K562 (cell line): ENCODE measurements around the gene DNALI1. TPM values are rescaled to one million over a fixed set of nuclear protein-coding genes. Genes with fewer than 3 reads are reported as not detected.

Experiments used
- HDAC3 ChIP-seq: fragments of 450-650 bp; IDR thresholded peaks from 2 replicates; pipeline ENCODE4 v1.6.1; 2018; ENCODE audit warnings: borderline replicate concordance, mild to moderate bottlenecking, moderate library complexity; ENCODE audit not compliant: partially characterized antibody
- SMARCA4 ChIP-seq: fragments of 450-650 bp; IDR thresholded peaks from 2 replicates; pipeline ENCODE4 v1.6.1; 2016
- SOX6 ChIP-seq: fragments of 450-650 bp; IDR thresholded peaks from 2 replicates; pipeline ENCODE4 v1.6.1; 2014; ENCODE audit warnings: mild to moderate bottlenecking
- TBL1XR1 ChIP-seq, 2 experiments: IDR thresholded peaks; 2 replicates each; pipeline ENCODE4 v1.6.1; 2012; ENCODE audit warnings: improper control_type of control experiment in 2 of 2, low read length in 2 of 2, mild to moderate bottlenecking in 1 of 2
- ZBED1 ChIP-seq: IDR thresholded peaks from 2 replicates; pipeline ENCODE4 v1.6.1; 2014
- polyA plus RNA-seq, 8 experiments: library from polyadenylated mRNA; depleted of rRNA in 4 of 8; stranded (reverse) in 5 of 8; unstranded in 3 of 8; fragments of >200 nt; fragmentation: Nextera tagmentation in 2 of 8; fragmentation: Illumina TruSeq in 1 of 8; extraction: Ambion mirVana in 2 of 8; extraction: Trizol in 1 of 8; gene quantifications; 2 replicates each; pipeline versions ENCODE4 v1.2.1 to v1.2.3, GENCODE V29; 2011 to 2014; ENCODE audit warnings: inconsistent platforms in 1 of 8, missing spikeins in 1 of 8
- total RNA-seq, 7 experiments: library from RNA; depleted of rRNA in 6 of 7; stranded (reverse); fragments of >200 nt in 6 of 7; fragmentation: Illumina TruSeq in 2 of 7; extraction: Trizol in 2 of 7; gene quantifications; 2 replicates each; pipeline versions ENCODE4 v1.2.1 to v1.2.3, GENCODE V29; 2011 to 2021; ENCODE audit warnings: low replicate concordance in 1 of 7
- TF ChIP-seq, protein P1 (sequence below): sonication (generic); formaldehyde crosslinking; IDR thresholded peaks from 2 replicates; pipeline ENCODE4 v1.8.0; 2023; ENCODE audit warnings: mild to moderate bottlenecking, missing genetic modification reagents
- TF ChIP-seq, protein P2 (sequence below), 2 experiments: fragments of 450-650 bp in 1 of 2; IDR thresholded peaks; 2 replicates each; pipeline ENCODE4 v1.6.1; 2011 to 2017; ENCODE audit warnings: low read depth in 2 of 2, antibody characterized with exemption in 1 of 2, borderline replicate concordance in 1 of 2, low read length in 1 of 2, mild to moderate bottlenecking in 1 of 2, mixed read lengths in 1 of 2; ENCODE audit not compliant: control insufficient read depth in 1 of 2
- TF ChIP-seq, protein P3 (sequence below): fragments of 200-800 bp; sonication (Bioruptor generic); IDR thresholded peaks from 2 replicates; pipeline ENCODE4 v1.6.1; 2017; ENCODE audit warnings: missing genetic modification characterization, missing compliant biosample characterization
- TF ChIP-seq, protein P4 (sequence below): fragments of 450-650 bp; formaldehyde crosslinking; IDR thresholded peaks from 2 replicates; pipeline ENCODE4 v1.4.0; 2020; ENCODE audit warnings: mild to moderate bottlenecking, mixed read lengths

The DNALI1 gene
- total and polyA plus RNA-seq, 9 of the 15 experiments (the other 6 are each of a cell fraction or from before 2014, with no cell fraction given): 0.87 to 5.6 (median 1.2) TPM

DNA sequence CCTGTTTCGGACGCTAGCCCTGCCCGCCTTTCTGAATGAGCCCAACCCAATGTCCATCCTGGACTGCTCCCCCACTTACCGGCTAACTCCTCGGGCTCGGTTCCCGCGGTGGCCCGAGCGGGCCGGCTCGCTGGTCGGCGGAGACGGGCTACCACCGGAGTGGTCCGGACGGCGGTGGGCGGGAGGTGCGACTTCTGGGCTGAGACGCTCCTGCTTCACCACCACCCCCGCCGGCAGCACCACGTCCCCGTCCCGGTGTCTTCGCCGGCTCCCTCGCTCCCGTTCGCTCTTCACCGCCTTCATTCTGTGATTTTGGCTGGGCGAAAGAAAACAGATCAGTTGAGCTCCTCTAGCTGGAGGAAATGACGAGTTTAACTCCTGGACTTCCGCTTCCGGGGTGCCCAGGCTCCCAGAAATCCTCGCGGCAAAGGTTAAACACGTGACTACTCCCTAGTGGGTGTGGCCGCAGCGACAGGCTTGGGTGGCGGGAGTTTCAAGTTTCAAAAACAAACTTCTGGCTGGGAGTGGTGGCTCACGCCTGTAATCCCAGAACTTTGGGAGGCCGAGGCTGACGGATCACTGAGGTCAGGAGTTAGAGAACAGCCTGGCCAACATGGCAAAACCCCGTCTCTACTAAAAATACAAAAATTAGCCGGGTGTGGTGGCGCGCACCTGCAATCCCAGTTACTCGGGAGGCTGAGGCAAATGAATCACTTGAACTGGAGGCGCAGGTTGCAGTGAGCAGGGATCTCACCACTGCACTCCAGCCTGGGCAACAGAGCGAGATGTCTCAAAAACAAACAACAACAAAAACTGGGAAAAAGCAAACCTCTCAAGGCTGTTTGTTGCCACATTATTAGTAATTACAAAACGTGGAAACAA is 2.6 kb upstream of the DNALI1 start, which contains the start of gene SNIP1 (continued):
- TF ChIP-seq SMARCA4 (peak; percentile 52), HDAC3 (no peak), ZBED1 (0 out of 2 replicates have a peak, but pooled peaks have one; percentile 60), SOX6 (peak; percentile 38; the same call in 1 of the 2 replicates), TBL1XR1 (IDR thresholded peaks at IDR 0.05; ENCODE audit: low read length in 2 of 2) (peak in 1 of 2 experiments; percentile 63; a peak in 2 of 4 replicates)
- TF ChIP-seq, protein P1, sequence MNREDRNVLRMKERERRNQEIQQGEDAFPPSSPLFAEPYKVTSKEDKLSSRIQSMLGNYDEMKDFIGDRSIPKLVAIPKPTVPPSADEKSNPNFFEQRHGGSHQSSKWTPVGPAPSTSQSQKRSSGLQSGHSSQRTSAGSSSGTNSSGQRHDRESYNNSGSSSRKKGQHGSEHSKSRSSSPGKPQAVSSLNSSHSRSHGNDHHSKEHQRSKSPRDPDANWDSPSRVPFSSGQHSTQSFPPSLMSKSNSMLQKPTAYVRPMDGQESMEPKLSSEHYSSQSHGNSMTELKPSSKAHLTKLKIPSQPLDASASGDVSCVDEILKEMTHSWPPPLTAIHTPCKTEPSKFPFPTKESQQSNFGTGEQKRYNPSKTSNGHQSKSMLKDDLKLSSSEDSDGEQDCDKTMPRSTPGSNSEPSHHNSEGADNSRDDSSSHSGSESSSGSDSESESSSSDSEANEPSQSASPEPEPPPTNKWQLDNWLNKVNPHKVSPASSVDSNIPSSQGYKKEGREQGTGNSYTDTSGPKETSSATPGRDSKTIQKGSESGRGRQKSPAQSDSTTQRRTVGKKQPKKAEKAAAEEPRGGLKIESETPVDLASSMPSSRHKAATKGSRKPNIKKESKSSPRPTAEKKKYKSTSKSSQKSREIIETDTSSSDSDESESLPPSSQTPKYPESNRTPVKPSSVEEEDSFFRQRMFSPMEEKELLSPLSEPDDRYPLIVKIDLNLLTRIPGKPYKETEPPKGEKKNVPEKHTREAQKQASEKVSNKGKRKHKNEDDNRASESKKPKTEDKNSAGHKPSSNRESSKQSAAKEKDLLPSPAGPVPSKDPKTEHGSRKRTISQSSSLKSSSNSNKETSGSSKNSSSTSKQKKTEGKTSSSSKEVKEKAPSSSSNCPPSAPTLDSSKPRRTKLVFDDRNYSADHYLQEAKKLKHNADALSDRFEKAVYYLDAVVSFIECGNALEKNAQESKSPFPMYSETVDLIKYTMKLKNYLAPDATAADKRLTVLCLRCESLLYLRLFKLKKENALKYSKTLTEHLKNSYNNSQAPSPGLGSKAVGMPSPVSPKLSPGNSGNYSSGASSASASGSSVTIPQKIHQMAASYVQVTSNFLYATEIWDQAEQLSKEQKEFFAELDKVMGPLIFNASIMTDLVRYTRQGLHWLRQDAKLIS (CRISPR knock-in tag): peak; percentile 89; the same call in 1 of the 2 replicates
- TF ChIP-seq, protein P2, sequence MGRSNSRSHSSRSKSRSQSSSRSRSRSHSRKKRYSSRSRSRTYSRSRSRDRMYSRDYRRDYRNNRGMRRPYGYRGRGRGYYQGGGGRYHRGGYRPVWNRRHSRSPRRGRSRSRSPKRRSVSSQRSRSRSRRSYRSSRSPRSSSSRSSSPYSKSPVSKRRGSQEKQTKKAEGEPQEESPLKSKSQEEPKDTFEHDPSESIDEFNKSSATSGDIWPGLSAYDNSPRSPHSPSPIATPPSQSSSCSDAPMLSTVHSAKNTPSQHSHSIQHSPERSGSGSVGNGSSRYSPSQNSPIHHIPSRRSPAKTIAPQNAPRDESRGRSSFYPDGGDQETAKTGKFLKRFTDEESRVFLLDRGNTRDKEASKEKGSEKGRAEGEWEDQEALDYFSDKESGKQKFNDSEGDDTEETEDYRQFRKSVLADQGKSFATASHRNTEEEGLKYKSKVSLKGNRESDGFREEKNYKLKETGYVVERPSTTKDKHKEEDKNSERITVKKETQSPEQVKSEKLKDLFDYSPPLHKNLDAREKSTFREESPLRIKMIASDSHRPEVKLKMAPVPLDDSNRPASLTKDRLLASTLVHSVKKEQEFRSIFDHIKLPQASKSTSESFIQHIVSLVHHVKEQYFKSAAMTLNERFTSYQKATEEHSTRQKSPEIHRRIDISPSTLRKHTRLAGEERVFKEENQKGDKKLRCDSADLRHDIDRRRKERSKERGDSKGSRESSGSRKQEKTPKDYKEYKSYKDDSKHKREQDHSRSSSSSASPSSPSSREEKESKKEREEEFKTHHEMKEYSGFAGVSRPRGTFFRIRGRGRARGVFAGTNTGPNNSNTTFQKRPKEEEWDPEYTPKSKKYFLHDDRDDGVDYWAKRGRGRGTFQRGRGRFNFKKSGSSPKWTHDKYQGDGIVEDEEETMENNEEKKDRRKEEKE (IDR thresholded peaks at IDR 0.05; ENCODE audit: borderline replicate concordance in 1 of 2, control insufficient read depth in 1 of 2, low read depth in 2 of 2, low read length in 1 of 2): no peak; a peak in 1 of 4 replicates
- TF ChIP-seq, protein P3, sequence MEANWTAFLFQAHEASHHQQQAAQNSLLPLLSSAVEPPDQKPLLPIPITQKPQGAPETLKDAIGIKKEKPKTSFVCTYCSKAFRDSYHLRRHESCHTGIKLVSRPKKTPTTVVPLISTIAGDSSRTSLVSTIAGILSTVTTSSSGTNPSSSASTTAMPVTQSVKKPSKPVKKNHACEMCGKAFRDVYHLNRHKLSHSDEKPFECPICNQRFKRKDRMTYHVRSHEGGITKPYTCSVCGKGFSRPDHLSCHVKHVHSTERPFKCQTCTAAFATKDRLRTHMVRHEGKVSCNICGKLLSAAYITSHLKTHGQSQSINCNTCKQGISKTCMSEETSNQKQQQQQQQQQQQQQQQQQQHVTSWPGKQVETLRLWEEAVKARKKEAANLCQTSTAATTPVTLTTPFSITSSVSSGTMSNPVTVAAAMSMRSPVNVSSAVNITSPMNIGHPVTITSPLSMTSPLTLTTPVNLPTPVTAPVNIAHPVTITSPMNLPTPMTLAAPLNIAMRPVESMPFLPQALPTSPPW: peak; percentile 49; the same call in 1 of the 2 replicates
- TF ChIP-seq, protein P4, sequence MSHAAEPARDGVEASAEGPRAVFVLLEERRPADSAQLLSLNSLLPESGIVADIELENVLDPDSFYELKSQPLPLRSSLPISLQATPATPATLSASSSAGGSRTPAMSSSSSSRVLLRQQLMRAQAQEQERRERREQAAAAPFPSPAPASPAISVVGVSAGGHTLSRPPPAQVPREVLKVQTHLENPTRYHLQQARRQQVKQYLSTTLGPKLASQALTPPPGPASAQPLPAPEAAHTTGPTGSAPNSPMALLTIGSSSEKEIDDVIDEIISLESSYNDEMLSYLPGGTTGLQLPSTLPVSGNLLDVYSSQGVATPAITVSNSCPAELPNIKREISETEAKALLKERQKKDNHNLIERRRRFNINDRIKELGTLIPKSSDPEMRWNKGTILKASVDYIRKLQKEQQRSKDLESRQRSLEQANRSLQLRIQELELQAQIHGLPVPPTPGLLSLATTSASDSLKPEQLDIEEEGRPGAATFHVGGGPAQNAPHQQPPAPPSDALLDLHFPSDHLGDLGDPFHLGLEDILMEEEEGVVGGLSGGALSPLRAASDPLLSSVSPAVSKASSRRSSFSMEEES (CRISPR knock-in tag): peak; percentile 99
